ENCODE data around the gene UBE3D. TPM values are rescaled to one million over a fixed set of nuclear protein-coding genes. Genes with fewer than 3 reads are reported as not detected.

UBE3D gene
- polyA plus RNA-seq, 1 donor (not counting 4 experiments of a cell fraction or from before 2014, with no cell fraction given), result 6.3 TPM

DNA sequence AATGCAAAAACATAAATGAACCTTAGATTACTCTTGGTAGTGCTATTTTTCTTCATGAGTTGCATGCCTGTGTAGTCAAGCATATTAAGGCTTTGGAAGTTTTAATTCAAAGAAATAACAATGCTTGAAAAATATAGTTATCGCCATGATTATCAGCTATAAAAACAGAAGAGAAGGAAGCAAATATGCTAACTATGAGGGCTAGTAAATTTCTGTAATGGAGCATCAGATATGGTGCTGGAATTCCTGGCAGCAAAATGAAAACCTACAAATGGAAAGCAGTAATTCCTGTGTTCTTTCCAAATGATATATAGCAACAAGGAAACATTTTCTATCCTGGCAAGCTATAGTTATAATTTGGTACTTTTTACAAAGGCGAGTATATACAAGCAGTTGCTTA is 31.6 kb upstream of the UBE3D start:
- no peak overlapping the region for H3K4me2 ChIP-seq (ENCODE audit: control insufficient read depth, extremely low read depth, insufficient read depth, low read depth, low read length)
- DNase-seq (ENCODE audit: low read depth, low spot score) (no peak), FAIRE-seq (no peak)
- no peaks in the 10 kb centered on the region for H3K9me3 ChIP-seq (ENCODE audit: control insufficient read depth, low read depth, low read length)
- peaks cover 0 to 1% of the 10 kb centered on the region in 2 experiments for H3K36me3 ChIP-seq (ENCODE audit: control insufficient read depth in 2 of 2, extremely low read depth in 1 of 2, insufficient read depth in 2 of 2, low read length in 2 of 2)
- dilution Hi-C loops (cut with MboI; ENCODE audit: extremely low pct_ligation_motif_present, low sequenced_read_pairs), result no loop called here
- no peak overlapping the region for H2AFZ ChIP-seq (ENCODE audit: control insufficient read depth, low read length)
- no peaks in the 10 kb centered on the region for H3K27me3 ChIP-seq (ENCODE audit: control insufficient read depth, extremely low read depth, insufficient read depth, low read length)
- H3K79me2 ChIP-seq (ENCODE audit: control insufficient read depth, insufficient read depth, low read length), result no peaks in the 10 kb centered on the region
- TF ChIP-seq EZH2 (IDR thresholded peaks at IDR 0.05; ENCODE audit: low read length), result no peak
- TF ChIP-seq, protein P1, sequence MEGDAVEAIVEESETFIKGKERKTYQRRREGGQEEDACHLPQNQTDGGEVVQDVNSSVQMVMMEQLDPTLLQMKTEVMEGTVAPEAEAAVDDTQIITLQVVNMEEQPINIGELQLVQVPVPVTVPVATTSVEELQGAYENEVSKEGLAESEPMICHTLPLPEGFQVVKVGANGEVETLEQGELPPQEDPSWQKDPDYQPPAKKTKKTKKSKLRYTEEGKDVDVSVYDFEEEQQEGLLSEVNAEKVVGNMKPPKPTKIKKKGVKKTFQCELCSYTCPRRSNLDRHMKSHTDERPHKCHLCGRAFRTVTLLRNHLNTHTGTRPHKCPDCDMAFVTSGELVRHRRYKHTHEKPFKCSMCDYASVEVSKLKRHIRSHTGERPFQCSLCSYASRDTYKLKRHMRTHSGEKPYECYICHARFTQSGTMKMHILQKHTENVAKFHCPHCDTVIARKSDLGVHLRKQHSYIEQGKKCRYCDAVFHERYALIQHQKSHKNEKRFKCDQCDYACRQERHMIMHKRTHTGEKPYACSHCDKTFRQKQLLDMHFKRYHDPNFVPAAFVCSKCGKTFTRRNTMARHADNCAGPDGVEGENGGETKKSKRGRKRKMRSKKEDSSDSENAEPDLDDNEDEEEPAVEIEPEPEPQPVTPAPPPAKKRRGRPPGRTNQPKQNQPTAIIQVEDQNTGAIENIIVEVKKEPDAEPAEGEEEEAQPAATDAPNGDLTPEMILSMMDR (optimal IDR thresholded peaks at IDR 0.05 in 1 of 3, IDR thresholded peaks at IDR 0.05 in 1 of 3, conservative IDR thresholded peaks at IDR 0.05 in 1 of 3; ENCODE audit: extremely low read depth in 1 of 3, insufficient read depth in 2 of 3, low read length in 3 of 3), result no peak
- no peak overlapping the region for H3K9ac ChIP-seq (ENCODE audit: control insufficient read depth, extremely low read depth, insufficient read depth, low read length)
- peaks cover 8% of the 10 kb centered on the region for H3K4me1 ChIP-seq (ENCODE audit: control insufficient read depth, extremely low read depth, insufficient read depth, low read length)
- H3K27ac ChIP-seq (ENCODE audit: control insufficient read depth, insufficient read depth, low read length), result no peak overlapping the region
- H3K9me1 ChIP-seq (ENCODE audit: control insufficient read depth, extremely low read depth, insufficient read depth, low read length), result no peaks in the 10 kb centered on the region
- no peak overlapping the region for H3K4me3 ChIP-seq (ENCODE audit: control insufficient read depth in 2 of 3, extremely low read depth in 1 of 3, insufficient read depth in 2 of 3, low read depth in 1 of 3, low read length in 3 of 3)
- no peaks in the 10 kb centered on the region for H4K20me1 ChIP-seq (ENCODE audit: control insufficient read depth, extremely low read depth, insufficient read depth, low read length)

DNA sequence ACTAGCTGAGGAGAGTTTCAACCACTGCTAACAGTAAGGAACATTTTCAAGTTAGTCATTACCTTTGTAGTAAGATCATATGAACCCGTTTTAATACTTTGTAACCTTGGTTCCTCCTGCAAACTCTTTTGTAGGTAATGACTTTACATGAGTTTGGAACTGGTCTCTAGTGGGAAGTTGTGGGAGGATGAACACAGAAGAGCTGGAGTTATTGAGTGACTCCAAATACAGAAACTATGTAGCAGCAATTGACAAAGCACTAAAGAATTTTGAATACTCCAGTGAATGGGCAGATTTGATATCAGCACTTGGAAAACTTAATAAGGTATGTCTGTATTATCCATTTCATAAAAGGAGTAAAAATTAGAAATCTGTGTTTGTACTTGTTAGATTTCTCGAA is 31.1 kb upstream of the UBE3D start:
- Histone ChIP-seq H3K27me3 (ENCODE audit: control insufficient read depth, extremely low read depth, insufficient read depth, low read length) (no peaks in the 10 kb centered on the region), H3K4me2 (ENCODE audit: control insufficient read depth, extremely low read depth, insufficient read depth, low read depth, low read length) (no peak overlapping the region), H3K36me3 (ENCODE audit: control insufficient read depth in 2 of 2, extremely low read depth in 1 of 2, insufficient read depth in 2 of 2, low read length in 2 of 2) (peaks cover 0 to 1% of the 10 kb centered on the region in 2 experiments), H4K20me1 (ENCODE audit: control insufficient read depth, extremely low read depth, insufficient read depth, low read length) (no peaks in the 10 kb centered on the region), H3K4me3 (ENCODE audit: control insufficient read depth in 2 of 3, extremely low read depth in 1 of 3, insufficient read depth in 2 of 3, low read depth in 1 of 3, low read length in 3 of 3) (no peak overlapping the region), H3K79me2 (ENCODE audit: control insufficient read depth, insufficient read depth, low read length) (no peaks in the 10 kb centered on the region), H3K9me3 (ENCODE audit: control insufficient read depth, low read depth, low read length) (no peaks in the 10 kb centered on the region), H3K9me1 (ENCODE audit: control insufficient read depth, extremely low read depth, insufficient read depth, low read length) (no peaks in the 10 kb centered on the region), H3K4me1 (ENCODE audit: control insufficient read depth, extremely low read depth, insufficient read depth, low read length) (peaks cover 8% of the 10 kb centered on the region), H2AFZ (ENCODE audit: control insufficient read depth, low read length) (no peak overlapping the region), H3K27ac (ENCODE audit: control insufficient read depth, insufficient read depth, low read length) (no peak overlapping the region), H3K9ac (ENCODE audit: control insufficient read depth, extremely low read depth, insufficient read depth, low read length) (no peak overlapping the region)
- FAIRE-seq, result peak; percentile 5
- dilution Hi-C loops (cut with MboI; ENCODE audit: extremely low pct_ligation_motif_present, low sequenced_read_pairs), result no loop called here
- TF ChIP-seq, protein P1 (optimal IDR thresholded peaks at IDR 0.05 in 1 of 3, IDR thresholded peaks at IDR 0.05 in 1 of 3, conservative IDR thresholded peaks at IDR 0.05 in 1 of 3; ENCODE audit: extremely low read depth in 1 of 3, insufficient read depth in 2 of 3, low read length in 3 of 3), result no peak
- no peak for TF ChIP-seq EZH2 (IDR thresholded peaks at IDR 0.05; ENCODE audit: low read length)
- no peak for DNase-seq (ENCODE audit: low read depth, low spot score)

Data from keratinocyte (primary cell).